Neural progenitor cell (in vitro differentiated cells): ENCODE results near the gene ISCA1.

ENCODE experiments used
- EZH2phosphoT487 ChIP-seq: fragments of 200-600 bp; sonication (generic); IDR thresholded peaks from 2 replicates; pipeline ENCODE4 v1.6.1; 2017; ENCODE audit warnings: antibody characterized with exemption
- TF ChIP-seq, protein P1 (sequence below): fragments of 200-600 bp; sonication (generic); IDR thresholded peaks from 2 replicates; pipeline ENCODE4 v1.5.1; 2017; ENCODE audit warnings: antibody characterized with exemption, mild to moderate bottlenecking

- TF ChIP-seq, protein P1, sequence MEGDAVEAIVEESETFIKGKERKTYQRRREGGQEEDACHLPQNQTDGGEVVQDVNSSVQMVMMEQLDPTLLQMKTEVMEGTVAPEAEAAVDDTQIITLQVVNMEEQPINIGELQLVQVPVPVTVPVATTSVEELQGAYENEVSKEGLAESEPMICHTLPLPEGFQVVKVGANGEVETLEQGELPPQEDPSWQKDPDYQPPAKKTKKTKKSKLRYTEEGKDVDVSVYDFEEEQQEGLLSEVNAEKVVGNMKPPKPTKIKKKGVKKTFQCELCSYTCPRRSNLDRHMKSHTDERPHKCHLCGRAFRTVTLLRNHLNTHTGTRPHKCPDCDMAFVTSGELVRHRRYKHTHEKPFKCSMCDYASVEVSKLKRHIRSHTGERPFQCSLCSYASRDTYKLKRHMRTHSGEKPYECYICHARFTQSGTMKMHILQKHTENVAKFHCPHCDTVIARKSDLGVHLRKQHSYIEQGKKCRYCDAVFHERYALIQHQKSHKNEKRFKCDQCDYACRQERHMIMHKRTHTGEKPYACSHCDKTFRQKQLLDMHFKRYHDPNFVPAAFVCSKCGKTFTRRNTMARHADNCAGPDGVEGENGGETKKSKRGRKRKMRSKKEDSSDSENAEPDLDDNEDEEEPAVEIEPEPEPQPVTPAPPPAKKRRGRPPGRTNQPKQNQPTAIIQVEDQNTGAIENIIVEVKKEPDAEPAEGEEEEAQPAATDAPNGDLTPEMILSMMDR = no peak
- no peak for TF ChIP-seq EZH2phosphoT487
Observed at GRCh38 chr9:86262492-86262891, 19.8 kb downstream of the ISCA1 start.
